ENCODE results near the gene TOP1. TPM values are rescaled to one million over a fixed set of nuclear protein-coding genes. Genes with fewer than 3 reads are reported as not detected.

Gene TOP1
- total RNA-seq, 1 donor from 2014 or later, result 102 TPM

- no peak for DNase-seq (ENCODE audit: low read depth, low spot score)
- peaks cover 6% of the 10 kb centered on the region for H3K4me1 Mint-ChIP-seq
- H3K9me3 Mint-ChIP-seq, result no peaks in the 10 kb centered on the region
- H3K36me3 Mint-ChIP-seq (ENCODE audit: low read depth), result no peaks in the 10 kb centered on the region
- no peak overlapping the region for H3K27ac Mint-ChIP-seq (ENCODE audit: unreplicated experiment)
- no peaks in the 10 kb centered on the region for H3K27me3 Mint-ChIP-seq (ENCODE audit: low read depth)
- no peak for TF ChIP-seq CTCF (conservative IDR thresholded peaks at IDR 0.05)
- H3K4me3 Mint-ChIP-seq, result no peak overlapping the region
These were observed 36.1 kb upstream of the TOP1 start for GRCh38 chr20:40992349-40993113.

GRCh38 chr20:40993794-40994540 is 34.7 kb upstream of the TOP1 start:
- no peak overlapping the region for H3K4me3 Mint-ChIP-seq
- no peaks in the 10 kb centered on the region for H3K36me3 Mint-ChIP-seq (ENCODE audit: low read depth)
- no peak for DNase-seq (ENCODE audit: low read depth, low spot score)
- no peaks in the 10 kb centered on the region for H3K9me3 Mint-ChIP-seq
- no peaks in the 10 kb centered on the region for H3K27me3 Mint-ChIP-seq (ENCODE audit: low read depth)
- no peak for TF ChIP-seq CTCF (conservative IDR thresholded peaks at IDR 0.05)
- H3K4me1 Mint-ChIP-seq, result peaks cover 6% of the 10 kb centered on the region
- H3K27ac Mint-ChIP-seq (ENCODE audit: unreplicated experiment), result no peak overlapping the region

GRCh38 chr20:40996326-40996725 is 32.3 kb upstream of the TOP1 start:
- H3K27me3 Mint-ChIP-seq (ENCODE audit: low read depth), result no peaks in the 10 kb centered on the region
- DNase-seq (ENCODE audit: low read depth, low spot score), result no peak
- H3K4me3 Mint-ChIP-seq, result no peak overlapping the region
- H3K36me3 Mint-ChIP-seq (ENCODE audit: low read depth), result no peaks in the 10 kb centered on the region
- peaks cover 2% of the 10 kb centered on the region for H3K9me3 Mint-ChIP-seq
- no peak for TF ChIP-seq CTCF (conservative IDR thresholded peaks at IDR 0.05)
- no peaks in the 10 kb centered on the region for H3K4me1 Mint-ChIP-seq
- H3K27ac Mint-ChIP-seq (ENCODE audit: unreplicated experiment), result no peak overlapping the region

- Mint-ChIP-seq H3K9me3 (peaks cover 2% of the 10 kb centered on the region), H3K4me1 (no peaks in the 10 kb centered on the region), H3K27me3 (ENCODE audit: low read depth) (no peaks in the 10 kb centered on the region), H3K4me3 (no peak overlapping the region), H3K27ac (ENCODE audit: unreplicated experiment) (no peak overlapping the region), H3K36me3 (ENCODE audit: low read depth) (no peaks in the 10 kb centered on the region)
- DNase-seq (ENCODE audit: low read depth, low spot score), result no peak
- no peak for TF ChIP-seq CTCF (conservative IDR thresholded peaks at IDR 0.05)
These were observed 31.5 kb upstream of the TOP1 start for GRCh38 chr20:40997116-40997515.

GRCh38 chr20:40999841-41000240 is 28.8 kb upstream of the TOP1 start:
- H3K4me3 Mint-ChIP-seq, result no peak overlapping the region
- H3K27ac Mint-ChIP-seq (ENCODE audit: unreplicated experiment), result no peak overlapping the region
- DNase-seq (ENCODE audit: low read depth, low spot score), result no peak
- TF ChIP-seq CTCF (conservative IDR thresholded peaks at IDR 0.05), result no peak
- no peaks in the 10 kb centered on the region for H3K36me3 Mint-ChIP-seq (ENCODE audit: low read depth)
- H3K4me1 Mint-ChIP-seq, result no peaks in the 10 kb centered on the region
- H3K9me3 Mint-ChIP-seq, result peaks cover 2% of the 10 kb centered on the region
- no peaks in the 10 kb centered on the region for H3K27me3 Mint-ChIP-seq (ENCODE audit: low read depth)

Data from neural crest cell (in vitro differentiated cells).